Keratinocyte (primary cell): ENCODE data around the gene ATXN10. TPM values are rescaled to one million over a fixed set of nuclear protein-coding genes. Genes with fewer than 3 reads are reported as not detected.

Experiments used
- DNase-seq: peaks from one replicate; pipeline ENCODE4 v3.0.0-alpha.2; 2011; ENCODE audit warnings: low read depth, missing footprints, low spot score
- FAIRE-seq: peaks from 2 replicates; lab custom pipeline; 2011; peaks lifted over from hg19 to GRCh38; lab: Jason Lieb, UNC
- H2AFZ ChIP-seq: 2 replicates; pipeline ENCODE4 v1.6.0; 2012; ENCODE audit warnings: low read length, control low read depth, inconsistent platforms; ENCODE audit not compliant: control insufficient read depth
- H3K27ac ChIP-seq: 2 replicates; pipeline ENCODE4 v1.5.1; 2011; ENCODE audit warnings: low read length; ENCODE audit not compliant: control insufficient read depth, insufficient read depth
- H3K27me3 ChIP-seq: 3 replicates; pipeline ENCODE4 v1.6.0; 2011; ENCODE audit warnings: low read length; ENCODE audit not compliant: control insufficient read depth, insufficient read depth; ENCODE audit errors: extremely low read depth
- H3K36me3 ChIP-seq, 2 experiments: 2 replicates in 1 of 2; 3 replicates in 1 of 2; pipeline ENCODE4 v1.5.1; 2011; ENCODE audit warnings: low read length in 2 of 2, mild to moderate bottlenecking in 1 of 2; ENCODE audit not compliant: control insufficient read depth in 2 of 2, insufficient read depth in 2 of 2; ENCODE audit errors: extremely low read depth in 1 of 2
- H3K4me1 ChIP-seq: 3 replicates; pipeline ENCODE4 v1.5.1; 2011; ENCODE audit warnings: low read length; ENCODE audit not compliant: control insufficient read depth, insufficient read depth; ENCODE audit errors: extremely low read depth
- H3K4me2 ChIP-seq: 3 replicates; pipeline ENCODE4 v1.6.0; 2011; ENCODE audit warnings: low read depth, low read length; ENCODE audit not compliant: control insufficient read depth, insufficient read depth; ENCODE audit errors: extremely low read depth
- H3K4me3 ChIP-seq, 3 experiments: fragments of 200-600 bp in 1 of 3; sonication (generic) in 1 of 3; 2 replicates in 2 of 3; 3 replicates in 1 of 3; pipeline ENCODE4 v1.5.1; 2011 to 2016; ENCODE audit warnings: low read length in 3 of 3, mild to moderate bottlenecking in 3 of 3, control low read depth in 2 of 3, inconsistent platforms in 1 of 3, low read depth in 1 of 3, mixed read lengths in 1 of 3, mixed run types in 1 of 3, moderate library complexity in 1 of 3; ENCODE audit not compliant: control insufficient read depth in 2 of 3, insufficient read depth in 2 of 3; ENCODE audit errors: extremely low read depth in 1 of 3
- H3K79me2 ChIP-seq: 2 replicates; pipeline ENCODE4 v1.6.0; 2012; ENCODE audit warnings: low read length; ENCODE audit not compliant: control insufficient read depth, insufficient read depth
- H3K9ac ChIP-seq: 3 replicates; pipeline ENCODE4 v1.6.0; 2011; ENCODE audit warnings: low read length; ENCODE audit not compliant: control insufficient read depth, insufficient read depth; ENCODE audit errors: extremely low read depth
- H3K9me1 ChIP-seq: 3 replicates; pipeline ENCODE4 v1.6.0; 2011; ENCODE audit warnings: low read length; ENCODE audit not compliant: control insufficient read depth, insufficient read depth; ENCODE audit errors: extremely low read depth
- H3K9me3 ChIP-seq: 2 replicates; pipeline ENCODE4 v1.5.1; 2012; ENCODE audit warnings: low read depth, low read length; ENCODE audit not compliant: control insufficient read depth
- H4K20me1 ChIP-seq: 3 replicates; pipeline ENCODE4 v1.6.0; 2011; ENCODE audit warnings: low read length; ENCODE audit not compliant: control insufficient read depth, insufficient read depth; ENCODE audit errors: extremely low read depth
- EZH2 ChIP-seq: IDR thresholded peaks from one replicate; pipeline ENCODE4 v1.6.1; 2012; ENCODE audit warnings: inconsistent platforms, mild to moderate bottlenecking, low read length, moderate library complexity
- dilution Hi-C: fragments of 300-500 bp; cut with MboI; formaldehyde crosslinking; loops from one replicate; pipeline ENCODE4 v1.7.0; 2020; ENCODE audit warnings: low sequenced_read_pairs; ENCODE audit not compliant: extremely low pct_ligation_motif_present
- polyA plus RNA-seq, 5 experiments: library from polyadenylated mRNA; depleted of rRNA in 3 of 5; stranded (reverse) in 3 of 5; stranded (forward) in 1 of 5; unstranded in 1 of 5; fragments of >200 nt; gene quantifications; 1 replicate in 1 of 5; 2 replicates in 3 of 5; 3 replicates in 1 of 5; pipeline versions ENCODE4 v1.2.1 to v1.2.3, GENCODE V29; 2011 to 2012; ENCODE audit warnings: missing spikeins in 2 of 5, low read depth in 1 of 5, low replicate concordance in 1 of 5
- TF ChIP-seq, protein P1 (sequence below), 3 experiments: IDR thresholded peaks in 1 of 3; conservative IDR thresholded peaks in 1 of 3; optimal IDR thresholded peaks in 1 of 3; 2 replicates in 2 of 3; 3 replicates in 1 of 3; pipeline versions ENCODE3 to v1.5.1; 2011; ENCODE audit warnings: low read length in 3 of 3, mild to moderate bottlenecking in 3 of 3, moderate library complexity in 2 of 3, control low read depth in 1 of 3, inconsistent platforms in 1 of 3; ENCODE audit not compliant: insufficient read depth in 2 of 3; ENCODE audit errors: extremely low read depth in 1 of 3

ATXN10 gene
- polyA plus RNA-seq, 1 donor (not counting 4 experiments of a cell fraction or from before 2014, with no cell fraction given): 276 TPM

DNA sequence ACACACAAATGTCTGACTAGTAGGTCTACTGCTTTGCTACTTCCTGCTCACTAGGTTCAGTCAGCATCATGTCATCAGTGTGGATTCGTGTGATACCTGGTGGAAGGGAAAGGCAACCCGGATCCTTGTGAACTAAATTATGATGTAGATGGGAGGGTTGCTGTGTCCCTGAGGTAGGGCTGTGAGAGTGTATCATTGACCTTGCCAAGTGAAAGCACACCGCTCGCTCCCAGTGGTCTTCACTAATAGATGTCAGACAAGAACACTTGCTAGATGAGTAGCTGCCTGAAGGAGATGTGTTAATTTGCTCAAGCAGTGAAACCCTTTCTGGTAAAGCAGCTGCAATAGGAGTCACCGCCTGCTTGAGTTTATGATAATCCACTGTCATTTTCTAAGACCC lies 185.9 kb downstream of the ATXN10 start:
- H3K4me2 ChIP-seq: no peak overlapping the region
- H3K27me3 ChIP-seq: no peaks in the 10 kb centered on the region
- DNase-seq: no peak

DNA sequence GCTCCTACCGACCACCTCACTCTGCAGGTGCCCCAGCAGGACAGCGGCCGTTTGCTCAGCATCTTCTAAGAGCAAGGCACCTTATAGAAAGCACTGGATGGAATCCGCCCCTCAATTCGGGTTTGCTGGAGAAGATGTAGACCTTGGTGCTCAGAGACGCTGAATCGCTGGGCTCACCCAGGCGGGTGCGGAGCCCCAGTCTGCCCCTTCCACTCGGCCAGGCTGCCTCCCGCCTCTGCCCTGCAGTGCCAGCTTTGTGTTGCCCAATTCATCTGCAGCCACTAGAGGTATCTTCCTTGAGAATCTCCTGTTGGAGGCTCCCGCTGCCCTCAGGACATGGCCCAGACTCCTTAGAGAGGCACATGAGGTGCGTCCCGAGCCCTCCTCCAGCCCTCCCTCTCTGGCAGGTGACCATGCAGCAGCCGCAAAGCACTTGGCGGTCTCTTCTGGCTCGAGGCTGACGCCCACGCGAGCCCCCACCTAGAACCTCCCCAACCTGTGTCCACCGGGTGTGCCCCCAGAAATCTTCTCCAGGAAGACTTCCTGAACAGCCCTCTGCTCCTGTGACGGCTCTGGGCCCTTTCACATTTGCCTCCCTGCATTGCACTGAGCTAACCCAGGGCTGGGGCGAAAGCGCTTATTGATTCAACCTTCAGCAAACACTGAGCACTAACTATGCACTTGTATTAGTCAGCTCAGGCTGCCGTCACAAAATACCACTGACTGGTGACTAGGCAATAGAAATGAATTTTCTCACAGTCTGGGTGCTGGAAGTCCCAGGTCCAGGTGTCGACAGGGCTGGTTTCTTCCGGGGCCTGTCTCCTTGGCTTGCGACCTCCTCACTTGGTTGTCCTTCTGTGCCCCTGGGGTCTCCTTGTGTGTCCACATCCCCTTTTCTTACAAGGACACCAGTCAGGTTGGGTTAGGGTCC lies 187.9 kb downstream of the ATXN10 start:
- no peak overlapping the region for H3K9ac ChIP-seq
- peaks cover 6% of the 10 kb centered on the region for H3K4me1 ChIP-seq
- FAIRE-seq (no peak), DNase-seq (no peak)
- H3K79me2 ChIP-seq: no peaks in the 10 kb centered on the region
- no peaks in the 10 kb centered on the region for H4K20me1 ChIP-seq
- no peaks in the 10 kb centered on the region for H3K27me3 ChIP-seq
- H3K36me3 ChIP-seq: peaks cover 2 to 5% of the 10 kb centered on the region in 2 experiments
- TF ChIP-seq, protein P1, sequence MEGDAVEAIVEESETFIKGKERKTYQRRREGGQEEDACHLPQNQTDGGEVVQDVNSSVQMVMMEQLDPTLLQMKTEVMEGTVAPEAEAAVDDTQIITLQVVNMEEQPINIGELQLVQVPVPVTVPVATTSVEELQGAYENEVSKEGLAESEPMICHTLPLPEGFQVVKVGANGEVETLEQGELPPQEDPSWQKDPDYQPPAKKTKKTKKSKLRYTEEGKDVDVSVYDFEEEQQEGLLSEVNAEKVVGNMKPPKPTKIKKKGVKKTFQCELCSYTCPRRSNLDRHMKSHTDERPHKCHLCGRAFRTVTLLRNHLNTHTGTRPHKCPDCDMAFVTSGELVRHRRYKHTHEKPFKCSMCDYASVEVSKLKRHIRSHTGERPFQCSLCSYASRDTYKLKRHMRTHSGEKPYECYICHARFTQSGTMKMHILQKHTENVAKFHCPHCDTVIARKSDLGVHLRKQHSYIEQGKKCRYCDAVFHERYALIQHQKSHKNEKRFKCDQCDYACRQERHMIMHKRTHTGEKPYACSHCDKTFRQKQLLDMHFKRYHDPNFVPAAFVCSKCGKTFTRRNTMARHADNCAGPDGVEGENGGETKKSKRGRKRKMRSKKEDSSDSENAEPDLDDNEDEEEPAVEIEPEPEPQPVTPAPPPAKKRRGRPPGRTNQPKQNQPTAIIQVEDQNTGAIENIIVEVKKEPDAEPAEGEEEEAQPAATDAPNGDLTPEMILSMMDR (optimal IDR thresholded peaks at IDR 0.05 in 1 of 3, IDR thresholded peaks at IDR 0.05 in 1 of 3, conservative IDR thresholded peaks at IDR 0.05 in 1 of 3; ENCODE audit: extremely low read depth in 1 of 3, insufficient read depth in 2 of 3, low read length in 3 of 3): no peak
- TF ChIP-seq EZH2: no peak
- no peak overlapping the region for H2AFZ ChIP-seq
- no peaks in the 10 kb centered on the region for H3K9me1 ChIP-seq
- dilution Hi-C loops: no loop called here
- no peak overlapping the region for H3K4me3 ChIP-seq
- no peak overlapping the region for H3K4me2 ChIP-seq
- H3K9me3 ChIP-seq: no peaks in the 10 kb centered on the region
- H3K27ac ChIP-seq: no peak overlapping the region

More for the DNA sequence above, 185.9 kb downstream of the ATXN10 start:
- dilution Hi-C loops: no loop called here
- Histone ChIP-seq H3K36me3 (peaks cover 2 to 5% of the 10 kb centered on the region in 2 experiments), H3K9me3 (peaks cover 1% of the 10 kb centered on the region), H3K4me3 (no peak overlapping the region), H3K4me1 (no peaks in the 10 kb centered on the region), H3K9me1 (no peaks in the 10 kb centered on the region), H4K20me1 (no peaks in the 10 kb centered on the region), H3K27ac (no peak overlapping the region), H3K9ac (no peak overlapping the region), H2AFZ (no peak overlapping the region), H3K79me2 (no peaks in the 10 kb centered on the region)
- TF ChIP-seq EZH2: no peak
- TF ChIP-seq, protein P1 (optimal IDR thresholded peaks at IDR 0.05 in 1 of 3, IDR thresholded peaks at IDR 0.05 in 1 of 3, conservative IDR thresholded peaks at IDR 0.05 in 1 of 3; ENCODE audit: extremely low read depth in 1 of 3, insufficient read depth in 2 of 3, low read length in 3 of 3): no peak
- no peak for FAIRE-seq
